GM18873 (cell line): ENCODE results near the gene KHDRBS1.
"Not testable (repeated sequence)": the region's sequence is repeated elsewhere in the genome, so short reads cannot be mapped to it uniquely, and the experiment has no call there.

Experiments
- ATAC-seq: cut with Tn5 transposase; IDR thresholded peaks from one replicate; pipeline ENCODE4 v1.9.1; 2021; ENCODE audit warnings: mild to moderate bottlenecking, moderate library complexity, moderate number of reproducible peaks; ENCODE audit not compliant: unreplicated experiment, low FRiP score

KHDRBS1 gene, protein sequence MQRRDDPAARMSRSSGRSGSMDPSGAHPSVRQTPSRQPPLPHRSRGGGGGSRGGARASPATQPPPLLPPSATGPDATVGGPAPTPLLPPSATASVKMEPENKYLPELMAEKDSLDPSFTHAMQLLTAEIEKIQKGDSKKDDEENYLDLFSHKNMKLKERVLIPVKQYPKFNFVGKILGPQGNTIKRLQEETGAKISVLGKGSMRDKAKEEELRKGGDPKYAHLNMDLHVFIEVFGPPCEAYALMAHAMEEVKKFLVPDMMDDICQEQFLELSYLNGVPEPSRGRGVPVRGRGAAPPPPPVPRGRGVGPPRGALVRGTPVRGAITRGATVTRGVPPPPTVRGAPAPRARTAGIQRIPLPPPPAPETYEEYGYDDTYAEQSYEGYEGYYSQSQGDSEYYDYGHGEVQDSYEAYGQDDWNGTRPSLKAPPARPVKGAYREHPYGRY

DNA sequence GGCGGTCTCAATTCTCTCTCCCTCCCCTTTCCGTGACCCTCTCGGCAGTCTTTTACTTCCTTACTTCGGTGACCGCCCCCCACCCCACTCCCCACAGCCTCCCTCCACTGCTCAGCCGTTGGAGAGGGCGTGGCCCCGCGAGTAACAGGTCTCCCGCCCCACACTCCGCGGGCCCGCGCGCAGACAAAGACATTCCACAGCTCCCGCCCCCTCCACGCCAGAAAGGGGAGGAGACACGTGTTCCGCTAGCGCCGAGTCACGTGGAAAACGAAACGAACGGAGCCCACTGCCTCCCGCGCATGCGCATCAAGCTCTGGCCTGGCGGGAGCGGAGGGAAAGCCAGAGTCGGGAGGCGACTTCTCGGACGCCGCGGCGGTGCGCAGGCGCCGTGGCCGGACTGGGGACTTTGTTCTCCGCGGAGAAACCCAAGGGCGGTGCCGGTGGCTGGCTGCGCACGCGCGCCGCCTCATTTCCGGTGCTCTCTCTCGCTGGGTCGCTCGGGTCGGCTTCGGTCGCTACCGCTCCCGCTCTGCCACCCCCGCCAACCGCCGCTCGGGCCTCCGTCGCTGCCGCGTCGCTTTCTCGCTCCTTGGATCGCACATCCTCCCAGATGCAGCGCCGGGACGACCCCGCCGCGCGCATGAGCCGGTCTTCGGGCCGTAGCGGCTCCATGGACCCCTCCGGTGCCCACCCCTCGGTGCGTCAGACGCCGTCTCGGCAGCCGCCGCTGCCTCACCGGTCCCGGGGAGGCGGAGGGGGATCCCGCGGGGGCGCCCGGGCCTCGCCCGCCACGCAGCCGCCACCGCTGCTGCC, at the start of gene KHDRBS1:
KHDRBS1 (plus strand) TSS at position 483 of the 813 bp plus-strand sequence; CDS start at position 611, 128 bp downstream.
- peak; percentile 71 for ATAC-seq

DNA sequence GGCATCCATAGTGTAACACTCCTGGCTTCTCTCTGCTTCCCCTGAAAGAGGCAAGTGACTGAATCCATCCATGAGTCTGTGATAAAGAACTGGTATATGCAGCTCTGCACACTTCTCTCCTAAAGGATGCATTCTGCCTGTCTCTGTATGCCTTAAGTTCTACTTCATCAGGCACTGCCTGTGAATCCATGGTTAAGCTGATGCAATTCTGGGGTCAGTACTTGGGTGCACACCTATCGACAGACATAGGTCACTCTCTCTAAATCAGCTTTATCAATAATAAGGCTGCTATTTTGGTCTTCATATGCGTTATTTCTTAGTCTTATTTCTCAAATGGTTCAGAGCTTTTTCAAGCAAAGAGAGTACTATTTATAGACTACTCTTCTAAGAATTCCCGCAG, 42.8 kb upstream of the KHDRBS1 start:
- no peak for ATAC-seq

DNA sequence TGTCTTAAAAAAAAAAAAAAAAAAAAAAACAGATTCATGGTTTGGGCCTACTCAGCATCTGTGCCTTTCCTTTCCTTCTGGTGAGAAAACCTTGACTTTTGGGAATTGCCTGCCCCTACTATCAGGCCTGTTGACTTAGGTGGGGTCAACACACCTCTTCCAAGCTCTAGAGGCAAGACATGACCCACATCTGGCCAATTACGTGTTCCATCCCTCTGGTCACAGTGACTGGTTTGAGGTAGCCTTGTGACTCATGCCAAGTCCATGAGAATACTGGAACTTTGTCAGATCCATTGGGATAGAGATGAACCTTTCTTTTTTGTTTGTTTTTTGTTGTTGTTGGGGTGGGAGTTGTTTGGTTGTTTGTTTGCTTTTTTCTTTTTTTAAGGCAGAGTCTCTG, 37.3 kb upstream of the KHDRBS1 start:
- ATAC-seq = no peak

DNA sequence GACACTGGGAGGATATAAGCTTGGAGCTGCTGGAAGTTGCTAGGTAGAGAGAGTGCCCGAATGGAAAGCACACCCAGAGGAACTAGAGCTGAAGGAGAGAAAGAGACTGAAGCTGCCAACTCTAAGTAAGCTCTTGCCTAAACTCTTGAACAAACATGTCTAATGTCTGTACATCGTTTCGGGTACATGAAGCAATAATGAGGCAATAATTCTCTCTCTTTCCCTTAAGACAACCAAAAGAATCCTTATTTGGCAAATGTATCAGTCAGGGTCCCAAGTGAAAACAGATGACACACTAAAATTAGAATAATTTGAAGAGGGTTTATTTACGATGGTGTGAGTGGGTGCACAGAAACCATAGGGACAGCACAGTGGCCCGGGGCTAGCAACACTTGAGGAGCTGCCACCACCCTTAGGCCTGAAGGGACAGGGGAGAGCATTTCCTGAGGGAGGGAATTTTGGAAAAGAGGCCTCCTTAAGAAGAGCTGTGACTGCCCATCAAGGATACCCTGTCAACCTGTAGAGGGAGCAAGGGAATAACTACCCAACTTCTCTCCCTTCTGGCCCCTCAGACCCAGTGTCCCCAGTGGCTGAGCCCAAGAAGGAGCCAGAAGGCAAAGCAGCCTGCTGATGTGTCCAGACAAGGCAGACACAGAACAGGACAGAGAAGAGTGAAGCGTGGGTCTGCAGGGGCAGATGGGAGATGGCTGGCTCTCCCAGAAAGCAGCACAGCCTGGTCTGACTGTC, 36.1 kb upstream of the KHDRBS1 start:
- no peak for ATAC-seq

DNA sequence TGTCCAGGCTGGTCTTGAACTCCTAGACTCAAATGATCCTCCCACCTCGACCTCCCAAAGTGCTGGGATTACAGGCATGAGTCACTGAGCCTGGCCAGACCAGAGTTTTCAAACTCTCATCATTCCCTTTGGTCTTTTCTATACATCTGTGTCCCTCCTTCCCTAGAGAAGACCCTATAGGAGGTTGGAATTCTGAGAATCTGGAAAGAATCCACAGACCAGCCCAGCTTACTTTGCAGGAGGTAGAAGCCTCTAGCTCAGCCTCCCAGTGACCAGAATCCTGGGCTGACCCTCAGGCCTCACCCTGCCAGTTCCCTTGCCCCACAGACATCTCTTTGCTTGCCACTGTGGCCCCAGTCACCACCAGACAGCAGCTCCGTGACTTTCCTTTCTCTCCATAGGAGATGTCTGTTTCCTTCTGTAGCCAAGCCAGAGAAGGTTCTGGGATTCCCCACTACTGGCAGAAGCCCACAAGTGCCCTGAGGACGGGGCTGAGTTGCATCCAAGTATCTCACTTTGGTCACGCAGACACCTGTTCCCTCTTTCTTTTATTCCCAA, 34.7 kb upstream of the KHDRBS1 start:
- ATAC-seq = no peak

DNA sequence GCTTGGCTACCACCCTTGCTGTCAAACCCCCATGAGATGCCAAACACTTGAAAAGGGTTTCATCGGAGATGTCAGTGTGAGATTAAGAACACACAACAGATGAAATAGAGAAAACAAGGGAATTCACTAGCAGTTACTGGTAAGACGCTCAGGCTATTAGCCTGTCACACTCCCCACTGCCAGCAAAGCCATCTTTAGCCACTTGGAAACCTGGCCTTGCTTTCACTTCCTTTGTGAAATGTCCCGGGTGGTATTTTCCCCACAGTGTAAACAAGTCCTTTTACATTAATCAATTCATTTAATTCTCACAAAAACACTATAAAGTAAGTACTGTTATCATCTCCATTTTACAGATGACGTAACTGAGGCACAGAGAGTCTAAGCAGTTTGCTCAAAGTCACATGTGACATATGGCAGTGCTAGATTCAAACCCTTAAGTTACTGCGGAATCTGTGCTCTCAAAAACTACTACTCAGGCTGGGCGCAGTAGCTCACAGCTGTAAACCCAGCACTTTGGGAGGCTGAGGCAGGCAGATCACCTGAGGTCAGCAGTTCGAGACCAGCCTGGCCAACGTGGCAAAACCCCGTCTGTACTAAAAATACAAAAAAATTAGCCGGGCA, 32.7 kb upstream of the KHDRBS1 start:
- no peak for ATAC-seq

DNA sequence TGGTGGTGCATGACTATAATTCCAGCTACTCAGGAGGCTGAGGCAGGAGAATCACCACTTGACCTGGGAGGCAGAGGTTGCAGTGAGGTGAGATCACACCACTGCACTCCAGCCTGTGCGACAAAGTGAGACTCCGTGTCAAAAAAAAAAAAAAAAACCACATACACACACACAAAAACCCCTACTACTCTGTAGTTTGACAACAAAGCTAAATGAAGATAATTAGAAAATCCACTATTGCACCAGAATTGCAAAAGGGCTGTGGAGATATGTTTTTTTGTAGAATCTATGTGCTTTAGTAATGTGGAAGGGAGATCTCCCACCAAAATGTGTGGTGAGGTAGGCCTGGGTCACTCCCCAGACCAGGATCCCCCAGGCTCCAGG, 32.2 kb upstream of the KHDRBS1 start:
- ATAC-seq = no peak

DNA sequence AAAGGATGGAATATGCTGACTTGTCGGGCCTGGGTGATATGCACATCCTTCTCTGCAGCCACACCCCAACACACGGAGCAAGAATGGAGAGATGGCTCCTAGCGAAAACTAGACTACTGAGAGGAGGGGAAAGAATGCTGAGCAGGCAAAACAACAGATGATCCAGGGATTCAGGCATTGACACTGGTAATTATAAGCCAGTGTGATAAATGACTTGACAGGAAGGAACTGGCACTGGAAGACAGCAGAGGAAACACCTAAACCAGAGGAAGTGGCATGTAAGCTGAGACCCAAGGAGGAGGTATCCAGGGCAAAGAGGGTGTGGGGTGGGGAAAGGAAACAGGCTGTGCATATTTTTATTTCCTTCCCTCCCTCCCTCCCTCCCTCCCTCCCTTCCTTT, 31.7 kb upstream of the KHDRBS1 start:
- no peak for ATAC-seq

DNA sequence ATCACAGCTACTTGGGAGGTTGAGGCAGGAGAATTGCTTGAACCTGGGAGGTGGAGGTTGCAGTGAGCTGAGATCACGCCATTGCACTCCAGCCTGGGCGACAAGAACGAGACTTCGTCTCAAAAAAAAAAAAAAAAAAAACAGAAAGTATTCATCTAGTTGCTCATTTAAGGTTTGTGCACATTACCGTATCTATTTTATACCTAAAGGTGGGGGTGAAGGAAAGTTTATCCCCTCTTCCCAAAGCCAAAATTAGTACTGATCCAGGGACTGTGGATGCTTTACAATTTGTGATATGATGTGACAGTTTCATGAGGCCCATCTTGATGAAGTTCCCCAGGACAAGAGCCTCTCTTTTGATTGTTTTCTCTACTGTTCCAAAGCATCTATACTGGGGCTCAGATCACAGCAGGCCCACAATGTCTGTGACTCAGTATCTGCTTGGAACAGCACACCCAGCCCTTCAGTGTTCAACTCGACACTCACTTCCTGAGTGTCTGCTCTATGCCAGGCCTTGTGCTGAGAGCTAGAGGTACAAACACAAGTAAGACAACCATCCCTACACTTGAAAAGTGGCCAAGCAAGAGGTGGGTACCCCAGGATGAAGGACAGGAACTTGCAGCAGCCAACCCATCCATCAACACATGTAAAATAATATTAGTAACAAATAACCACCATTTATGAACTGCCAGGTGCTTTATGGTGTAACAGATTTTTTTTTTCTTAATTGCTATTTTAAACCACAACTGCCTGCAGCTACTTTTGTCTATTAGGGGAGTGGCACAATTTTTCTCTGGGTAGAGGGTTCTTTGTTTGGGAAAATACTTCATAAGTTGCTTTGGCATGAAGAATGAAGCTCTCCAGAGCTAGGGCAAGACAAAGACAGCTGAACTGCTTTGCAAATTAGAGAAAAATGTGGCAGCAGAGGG, 29.0 kb upstream of the KHDRBS1 start:
- no peak for ATAC-seq

DNA sequence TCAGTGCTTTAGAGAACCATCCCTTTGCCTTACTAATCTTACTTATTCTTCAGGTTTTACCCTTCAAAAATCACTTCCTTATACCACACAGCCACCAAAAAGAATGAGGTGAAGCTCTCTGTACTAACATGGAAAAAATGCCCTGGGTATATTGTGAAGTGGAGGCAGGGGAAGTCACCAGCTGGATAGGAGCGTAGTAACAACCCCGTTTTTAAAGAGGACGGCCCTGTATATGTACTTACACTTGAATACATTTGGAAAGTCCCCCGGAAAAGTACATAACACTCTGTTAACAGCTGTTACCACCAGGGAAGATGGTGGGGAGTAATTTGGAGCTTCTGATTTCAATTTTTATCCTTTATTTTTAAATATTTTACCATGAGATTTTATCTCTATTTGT, 28.2 kb upstream of the KHDRBS1 start:
- no peak for ATAC-seq

DNA sequence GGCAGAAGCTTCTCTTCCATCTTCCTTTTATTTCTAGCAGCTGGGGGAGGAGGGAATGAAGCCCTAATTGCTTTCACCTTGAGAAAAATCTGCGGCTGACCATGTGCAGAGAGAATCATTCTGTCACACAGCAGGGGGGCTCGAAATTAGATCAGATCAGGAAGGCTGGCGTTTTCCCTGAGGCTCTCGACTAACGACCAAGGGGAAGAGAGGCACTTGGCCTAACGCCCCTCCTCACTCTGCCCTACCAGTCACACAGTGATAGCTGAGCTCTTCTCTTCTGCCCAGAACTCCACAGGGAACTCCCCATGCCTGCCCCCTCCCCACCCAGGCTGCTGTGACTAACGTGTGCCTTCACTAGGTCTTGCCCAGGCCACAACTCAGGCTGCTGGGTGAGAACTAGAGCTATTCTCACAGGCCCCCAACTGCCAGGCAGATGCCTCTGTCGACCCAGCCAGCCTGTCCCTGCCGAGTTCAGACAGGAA, 26.5 kb upstream of the KHDRBS1 start:
- ATAC-seq = no peak

DNA sequence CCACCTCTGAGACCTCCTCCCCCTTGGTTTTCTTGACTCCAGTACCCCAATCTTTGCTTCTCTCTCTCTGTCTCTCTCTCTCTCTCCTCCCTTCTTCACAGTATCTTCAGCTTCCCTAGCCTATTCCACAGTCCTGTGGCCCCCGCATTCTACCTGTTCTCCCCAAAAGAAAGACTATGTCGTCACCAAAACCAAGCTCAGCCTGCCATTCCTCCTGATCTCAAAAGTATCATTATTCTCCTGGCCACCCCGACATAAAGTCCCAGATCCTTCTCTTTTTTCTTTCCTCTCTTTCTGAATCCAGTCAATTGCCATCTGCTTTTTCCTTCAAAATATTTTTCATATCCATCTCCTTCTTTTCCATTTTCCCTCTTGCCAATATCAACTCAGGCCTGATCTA, 23.7 kb upstream of the KHDRBS1 start:
- ATAC-seq = no peak

DNA sequence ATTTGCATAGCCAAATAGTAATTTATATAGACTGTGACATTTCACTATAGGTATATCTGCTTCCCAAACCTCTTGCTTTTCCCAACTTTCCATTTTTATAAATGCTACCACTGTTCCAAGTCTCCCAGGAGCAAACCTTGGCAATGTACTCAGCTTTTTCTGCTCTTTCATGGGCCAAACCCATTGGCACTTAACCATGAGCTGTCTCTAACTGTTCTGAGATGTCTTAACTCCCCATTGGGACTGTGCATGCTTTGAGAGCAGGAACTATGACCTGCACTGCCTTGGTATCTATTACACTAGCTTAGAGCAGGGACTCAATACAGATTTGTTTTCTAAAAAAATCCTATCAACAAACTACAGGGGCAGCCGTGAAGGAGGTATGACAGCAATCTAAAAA, 22.5 kb upstream of the KHDRBS1 start:
- no peak for ATAC-seq

DNA sequence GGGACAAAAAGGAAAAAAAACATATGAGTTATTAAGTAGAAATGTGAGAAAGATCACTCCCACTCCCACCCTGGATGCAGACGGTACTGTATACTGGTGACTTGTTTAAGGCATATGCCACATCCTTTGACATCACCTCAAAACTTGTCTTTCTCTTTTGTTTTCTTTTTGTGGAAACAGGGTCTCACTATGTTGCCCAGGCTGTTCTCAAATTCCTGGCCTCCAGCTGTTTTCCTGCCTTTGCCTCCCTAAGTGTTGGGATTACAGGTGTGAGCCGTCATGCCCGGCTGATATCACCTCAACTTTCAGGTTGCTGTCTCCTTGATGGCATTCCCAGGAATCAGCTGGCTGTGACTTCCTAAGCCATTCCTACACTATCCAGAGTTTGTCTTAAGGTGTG, 18.4 kb upstream of the KHDRBS1 start:
- ATAC-seq = no peak

DNA sequence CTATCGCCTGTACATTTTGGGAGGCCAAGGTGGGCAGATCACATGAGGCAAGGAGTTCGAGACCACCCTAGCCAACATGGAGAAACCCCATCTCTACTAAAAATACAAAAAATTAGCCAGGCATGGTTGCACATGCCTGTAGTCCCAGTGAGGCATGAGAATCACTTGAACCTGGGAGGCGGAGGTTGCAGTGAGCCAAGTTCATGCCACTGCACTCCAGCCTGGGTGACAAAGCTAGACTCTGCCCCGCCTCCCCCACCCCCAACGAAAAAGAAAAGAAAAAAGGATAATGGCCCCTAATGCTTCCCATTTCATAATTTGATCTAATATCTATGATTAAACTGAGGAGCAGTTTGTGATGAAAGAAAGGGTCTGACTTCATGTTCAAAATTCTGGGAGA, 17.5 kb upstream of the KHDRBS1 start:
- not testable (repeated sequence) for ATAC-seq

DNA sequence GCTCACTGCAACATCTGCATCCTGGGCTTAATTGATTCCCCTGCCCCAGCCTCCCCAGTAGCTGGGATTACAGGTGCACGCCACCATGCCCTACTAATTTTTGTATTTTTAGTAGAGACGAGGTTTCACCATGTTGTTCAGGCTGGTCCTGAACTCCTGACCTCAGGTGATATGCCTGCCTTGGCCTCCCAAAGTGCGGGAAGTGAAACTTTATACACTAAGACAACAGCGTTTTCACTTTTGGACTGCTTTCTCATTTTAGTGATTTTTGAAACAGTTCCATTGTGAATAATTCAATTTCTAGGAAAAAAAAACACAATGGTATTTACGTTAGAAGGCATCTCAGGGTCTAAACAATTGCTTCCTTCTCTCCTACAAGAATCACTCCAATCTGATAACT, 11.8 kb upstream of the KHDRBS1 start:
- no peak for ATAC-seq

DNA sequence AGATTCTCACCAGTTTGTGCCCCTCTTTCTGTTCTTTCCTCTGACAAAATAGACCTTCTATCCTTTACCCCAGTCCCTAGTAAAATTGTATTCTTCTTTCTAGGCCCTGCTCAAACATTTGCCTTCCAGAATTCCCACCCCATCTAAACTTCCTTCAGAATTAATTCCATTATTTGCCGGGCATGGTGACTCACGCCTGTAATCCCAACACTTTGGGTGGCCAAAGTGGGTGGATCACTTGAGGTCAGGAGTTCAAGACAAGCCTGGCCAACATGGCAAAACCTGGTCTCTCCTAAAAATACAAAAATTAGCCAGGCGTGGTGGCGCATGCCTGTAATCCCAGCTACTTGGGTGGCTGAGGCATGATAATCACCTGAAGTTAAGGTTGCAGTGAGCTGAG, 11.4 kb upstream of the KHDRBS1 start:
- ATAC-seq = not testable (repeated sequence)

DNA sequence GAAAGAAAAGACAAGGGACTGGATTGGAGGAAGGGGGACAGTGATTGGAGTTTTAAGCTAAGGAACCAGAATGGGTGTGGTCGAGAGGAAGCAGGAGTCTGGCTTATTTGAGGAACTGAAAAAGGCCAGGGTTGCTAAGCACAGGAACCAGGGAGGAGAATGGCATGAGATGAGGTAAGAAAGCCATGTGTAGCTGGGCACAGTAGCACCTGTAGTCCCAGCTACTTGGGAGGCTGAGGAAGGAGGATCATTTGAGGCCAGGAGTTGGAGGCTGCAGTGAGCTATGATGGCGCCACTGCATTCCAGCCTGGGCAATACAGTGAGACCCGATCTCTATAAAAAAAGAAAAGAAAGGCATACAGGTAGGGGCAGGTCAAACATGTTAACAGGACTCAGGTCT, 8.1 kb upstream of the KHDRBS1 start:
- ATAC-seq = no peak

DNA sequence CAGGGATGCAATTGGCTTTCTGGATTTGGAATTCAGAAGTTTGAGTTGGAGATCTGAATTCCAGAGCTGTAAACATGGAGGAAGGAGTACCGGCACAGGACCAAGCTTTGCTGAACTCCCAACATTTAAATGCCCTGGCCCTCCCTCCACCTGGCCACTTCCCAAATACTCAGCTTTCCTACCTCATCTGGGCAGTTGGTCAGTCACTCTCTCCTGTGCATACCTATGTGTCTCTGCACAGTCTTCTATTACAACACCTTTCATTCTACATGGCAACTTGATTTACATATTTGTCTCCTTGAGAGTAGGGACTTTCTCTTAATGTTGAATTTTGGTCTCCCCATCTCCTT, 6.1 kb upstream of the KHDRBS1 start:
- no peak for ATAC-seq
